Renal cortex interstitium (tissue), 11 donors: ENCODE results near the gene UMODL1. TPM values are rescaled to one million over a fixed set of nuclear protein-coding genes. Genes with fewer than 3 reads are reported as not detected.
A peak's percentile ranks its signal among the peaks of the same experiment; 100 is the strongest.

Source experiments
- DNase-seq, 11 donors: peaks; one replicate each; pipeline ENCODE4 v3.0.0-alpha.2; 2013; ENCODE audit warnings: low read depth in 9 of 11, low spot score in 4 of 11; ENCODE audit errors: extremely low read depth in 1 of 11
- polyA plus RNA-seq, 3 donors: library from polyadenylated mRNA; unstranded; fragments of 120-200 nt; gene quantifications; one replicate each; pipeline ENCODE4 v1.2.1, GENCODE V29; 2013; ENCODE audit not compliant: insufficient read length in 3 of 3

The UMODL1 gene
- polyA plus RNA-seq, 3 donors, result 0.17 to 0.45 TPM; not detected in 1

DNA sequence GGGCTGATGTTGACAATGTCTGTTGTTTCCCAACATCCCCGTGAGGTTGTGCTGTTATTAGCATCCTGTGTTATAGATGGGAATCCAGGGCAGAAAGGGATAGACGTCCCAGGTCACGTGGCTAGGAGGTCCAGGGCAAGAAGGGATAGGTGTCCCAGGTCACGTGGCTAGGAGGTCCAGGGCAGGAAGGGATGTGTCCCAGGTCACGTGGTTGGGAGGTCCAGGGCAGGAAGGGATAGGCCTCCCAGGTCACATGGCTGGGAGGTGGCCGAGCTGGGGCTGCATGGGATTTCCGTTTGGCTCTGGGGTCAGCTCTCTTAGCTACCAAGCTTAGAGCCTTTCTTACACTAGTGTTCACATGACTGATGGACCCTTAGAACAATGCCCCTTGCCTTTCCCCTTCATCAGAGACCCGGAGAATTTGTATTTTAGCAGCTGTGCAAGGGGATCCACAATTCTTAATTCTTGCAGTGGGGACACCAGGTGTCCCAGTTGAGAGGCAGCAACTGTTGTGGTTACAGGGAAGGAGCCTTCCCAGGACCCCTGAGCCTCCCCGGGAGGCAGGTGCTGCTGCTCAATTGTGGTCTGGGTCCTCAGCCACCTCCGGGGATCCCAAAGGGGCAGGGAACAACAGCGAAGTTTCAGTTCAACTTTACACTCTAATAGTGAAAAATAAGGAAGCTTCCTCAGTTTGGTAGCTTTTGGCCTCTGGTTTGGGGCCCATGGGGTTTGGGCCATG, 69.2 kb downstream of the UMODL1 start:
- no peak for DNase-seq

DNA sequence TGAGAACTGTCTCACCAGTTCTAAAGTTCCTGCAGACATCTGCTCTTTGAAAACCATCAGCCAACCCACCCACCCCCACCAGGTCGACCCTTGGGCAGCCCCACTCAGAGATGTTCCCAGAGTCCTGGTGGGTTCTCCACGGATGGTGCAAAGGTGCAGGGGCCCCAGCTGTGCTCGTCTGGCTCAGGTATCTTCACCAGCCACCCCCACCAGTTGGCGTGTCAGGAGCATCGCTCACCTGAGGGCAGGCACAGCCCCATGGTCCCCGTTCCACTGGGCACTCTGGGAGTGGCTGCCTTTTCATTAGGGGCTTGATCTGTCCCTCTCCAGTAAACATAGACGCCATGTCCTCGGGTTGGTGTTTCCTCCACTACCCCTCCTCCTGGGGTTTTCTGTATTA, 70.5 kb downstream of the UMODL1 start:
- DNase-seq, result no peak

DNA sequence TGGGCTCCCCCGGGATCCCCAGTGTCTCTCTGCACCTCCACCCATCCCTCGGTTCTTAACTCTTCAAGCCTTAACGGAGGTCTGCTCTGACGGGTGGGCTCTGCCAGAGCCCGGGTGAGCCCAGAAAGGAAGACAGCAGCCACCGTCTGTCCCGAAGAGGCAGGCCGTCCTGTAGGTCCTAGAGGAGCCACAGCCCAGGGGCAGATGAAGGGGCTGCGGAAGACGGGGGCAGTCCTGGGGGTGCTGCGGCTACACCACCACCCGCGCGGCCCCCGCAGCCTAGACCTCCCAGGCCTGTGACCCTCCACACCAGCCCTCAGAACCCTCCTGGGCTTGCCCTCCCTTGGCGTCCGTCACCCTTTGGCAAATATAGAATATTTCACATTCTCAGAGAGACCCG, 71.0 kb downstream of the UMODL1 start:
- no peak for DNase-seq

DNA sequence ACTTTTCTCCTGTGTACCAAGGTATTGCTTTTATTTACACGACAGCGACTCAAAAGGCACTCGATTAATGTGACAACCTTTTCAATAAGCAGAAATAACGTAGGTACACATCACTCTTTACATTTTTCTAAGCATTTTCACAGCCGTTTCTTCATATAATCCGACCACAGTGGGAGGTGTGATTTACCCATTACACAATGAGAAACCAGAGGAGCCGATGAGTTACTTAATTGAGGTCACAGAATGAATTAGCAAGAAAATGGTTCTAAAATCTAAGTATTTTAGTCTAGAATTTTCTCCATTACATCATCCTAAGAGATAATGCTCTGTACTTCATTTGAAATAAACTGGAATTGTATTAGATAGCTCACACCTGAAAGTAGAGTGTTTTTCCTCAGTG, 71.5 kb downstream of the UMODL1 start:
- DNase-seq, result no peak

DNA sequence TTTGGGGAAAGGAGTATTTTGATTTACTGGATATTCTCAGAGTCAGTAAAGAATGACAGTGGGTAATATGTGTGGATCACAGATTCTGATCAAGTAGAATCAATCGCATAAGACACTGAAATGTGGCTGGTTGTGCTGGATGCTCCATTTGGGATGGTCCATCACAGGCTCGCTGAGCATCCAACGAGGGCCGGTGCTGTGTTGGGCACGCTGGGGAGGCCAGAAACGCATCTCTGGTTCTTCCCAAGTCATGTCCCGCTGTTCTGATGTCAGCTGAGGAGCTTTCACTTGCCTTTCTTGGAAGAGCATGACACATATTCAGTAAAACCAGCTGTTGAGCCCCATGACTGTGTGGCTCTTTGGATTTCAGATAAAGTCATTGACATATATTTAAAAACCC, 72.0 kb downstream of the UMODL1 start:
- no peak for DNase-seq

DNA sequence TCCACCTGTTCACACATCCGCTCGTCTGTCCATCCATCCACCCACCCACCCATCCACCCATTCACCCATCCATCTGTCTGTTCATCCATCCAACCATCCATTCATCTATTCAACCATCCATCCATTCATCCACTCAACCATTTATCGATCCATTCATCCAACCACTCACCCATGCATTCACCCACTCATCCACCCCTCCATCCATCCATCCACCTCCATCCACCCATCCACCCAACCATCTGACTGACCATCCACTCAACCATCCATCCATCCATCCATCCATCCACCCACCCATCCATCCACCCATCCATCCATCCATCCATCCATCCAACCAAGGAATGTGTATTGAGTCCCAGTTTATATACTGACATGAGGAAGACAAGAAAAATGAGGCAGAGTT, 73.1 kb downstream of the UMODL1 start:
- DNase-seq, result no peak

DNA sequence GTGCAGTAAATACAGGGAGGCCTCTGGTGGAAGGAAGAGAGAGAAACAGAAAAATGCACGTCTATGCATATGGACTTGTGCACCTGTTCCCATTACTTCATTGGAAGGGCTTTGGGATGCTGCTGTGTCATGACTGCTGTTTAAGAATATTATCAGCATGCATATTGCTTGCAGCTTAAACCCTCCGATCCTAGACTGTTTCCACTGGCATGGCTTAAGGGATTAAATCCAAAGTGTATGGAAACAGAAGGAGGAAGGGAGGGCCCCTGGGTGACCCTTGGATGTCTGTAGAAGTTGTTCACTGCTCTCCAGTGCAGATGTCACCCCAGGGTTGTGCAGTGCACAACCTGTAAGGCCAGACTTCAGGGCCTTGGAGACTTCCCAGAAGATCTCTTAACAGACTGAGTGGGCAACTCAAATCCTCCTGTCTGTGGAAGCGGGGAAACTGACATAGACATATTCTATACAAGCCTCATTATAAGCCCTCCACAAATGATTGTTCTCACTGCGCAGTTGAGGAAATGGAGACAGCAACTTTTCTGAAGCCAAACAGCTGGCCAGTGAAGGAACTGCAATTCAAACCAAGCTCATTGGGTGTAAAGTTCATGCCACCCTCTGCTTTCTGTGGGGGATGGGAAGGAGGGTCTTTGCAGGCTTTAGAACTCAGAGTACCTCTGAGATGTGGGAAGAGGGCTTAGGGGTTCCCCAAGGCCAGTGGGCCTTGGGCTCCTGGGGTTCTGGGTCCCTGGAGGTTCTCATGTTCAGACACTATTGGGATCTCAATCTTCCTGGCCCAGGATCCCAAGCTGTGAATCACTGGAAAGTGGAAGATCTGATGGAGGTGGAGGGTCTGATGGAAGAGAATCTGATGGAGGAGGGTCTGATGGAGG, 73.8 kb downstream of the UMODL1 start:
- no peak for DNase-seq

DNA sequence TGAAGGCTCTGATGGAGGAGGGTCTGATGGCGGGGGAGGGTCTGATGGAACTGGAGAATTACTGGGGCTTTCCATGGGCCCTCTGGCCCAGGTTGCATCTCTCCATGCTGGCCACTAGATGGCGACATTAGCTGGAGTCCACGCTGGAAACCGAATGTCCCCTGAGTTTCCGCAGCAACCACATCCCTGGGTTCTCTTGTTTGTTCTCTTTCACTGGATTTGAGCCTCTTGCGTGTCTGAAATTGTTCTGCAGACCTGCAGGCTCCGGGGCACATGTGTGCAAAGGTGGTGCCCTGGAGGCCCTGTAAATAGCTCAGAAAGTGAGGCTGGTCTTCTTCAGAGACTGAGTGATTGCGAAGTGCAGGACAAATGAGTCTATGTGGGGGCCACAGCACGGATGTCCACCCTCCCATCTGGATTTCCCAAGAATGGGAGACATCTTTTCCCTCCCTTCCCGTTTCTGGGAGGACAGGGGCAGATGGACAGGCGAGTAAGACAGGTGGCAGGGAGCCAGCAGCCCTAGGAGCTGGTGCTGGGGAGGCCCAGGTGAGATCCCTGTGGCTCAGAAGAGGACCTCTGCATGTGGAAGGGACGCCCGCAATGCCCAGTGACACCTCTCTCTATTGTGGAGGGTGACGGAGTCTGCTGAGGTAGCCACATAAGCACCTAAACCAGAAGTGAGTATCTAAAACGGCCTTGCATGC, 74.6 kb downstream of the UMODL1 start:
- DNase-seq, result peak in 9 of 11 donors; percentile 36 to 61 (median 55)

DNA sequence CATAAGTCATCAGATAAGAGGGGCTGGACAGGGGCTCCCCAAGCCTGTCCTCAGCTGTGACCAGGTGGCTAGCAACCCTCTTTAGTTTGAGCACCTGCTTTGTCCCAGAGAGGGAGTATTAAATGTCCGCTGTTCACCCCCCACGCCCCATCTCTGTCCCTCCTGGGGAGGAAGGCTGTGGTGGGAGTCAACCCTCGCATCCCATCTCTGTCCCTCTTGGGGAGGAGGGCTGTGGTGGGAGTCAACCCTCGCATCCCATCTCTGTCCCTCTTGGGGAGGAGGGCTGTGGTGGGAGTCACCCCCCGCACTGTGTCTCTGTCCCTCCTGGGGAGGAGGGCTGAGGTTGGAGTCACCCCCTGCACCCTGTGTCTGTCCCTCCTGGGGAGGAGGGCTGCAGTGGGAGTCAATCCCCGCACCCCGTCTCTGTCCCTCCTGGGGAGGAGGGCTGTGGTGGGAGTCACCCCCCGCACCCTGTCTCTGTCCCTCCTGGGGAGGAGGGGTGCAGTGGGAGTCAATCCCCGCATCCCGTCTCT, 75.2 kb downstream of the UMODL1 start:
- no peak for DNase-seq

DNA sequence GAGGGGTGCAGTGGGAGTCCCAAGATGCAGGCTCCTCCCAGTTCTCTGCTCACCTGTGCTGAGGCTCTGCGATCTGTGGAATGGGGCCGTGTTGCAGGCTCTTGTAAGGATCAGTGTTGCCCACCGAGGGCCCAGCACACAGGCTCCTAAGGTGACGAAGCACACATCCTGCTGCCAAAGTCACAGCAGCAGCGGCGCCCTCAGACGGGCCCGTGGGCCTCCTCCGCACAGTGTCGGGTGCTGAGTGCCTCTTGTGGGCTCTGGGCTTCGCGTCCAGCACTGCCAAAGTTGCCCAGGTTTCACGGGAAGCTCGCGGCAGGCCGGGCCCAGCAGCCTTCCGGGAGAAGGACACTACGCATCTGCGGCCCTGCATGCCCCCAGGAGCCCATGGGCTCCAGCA, 75.7 kb downstream of the UMODL1 start:
- DNase-seq, result no peak

DNA sequence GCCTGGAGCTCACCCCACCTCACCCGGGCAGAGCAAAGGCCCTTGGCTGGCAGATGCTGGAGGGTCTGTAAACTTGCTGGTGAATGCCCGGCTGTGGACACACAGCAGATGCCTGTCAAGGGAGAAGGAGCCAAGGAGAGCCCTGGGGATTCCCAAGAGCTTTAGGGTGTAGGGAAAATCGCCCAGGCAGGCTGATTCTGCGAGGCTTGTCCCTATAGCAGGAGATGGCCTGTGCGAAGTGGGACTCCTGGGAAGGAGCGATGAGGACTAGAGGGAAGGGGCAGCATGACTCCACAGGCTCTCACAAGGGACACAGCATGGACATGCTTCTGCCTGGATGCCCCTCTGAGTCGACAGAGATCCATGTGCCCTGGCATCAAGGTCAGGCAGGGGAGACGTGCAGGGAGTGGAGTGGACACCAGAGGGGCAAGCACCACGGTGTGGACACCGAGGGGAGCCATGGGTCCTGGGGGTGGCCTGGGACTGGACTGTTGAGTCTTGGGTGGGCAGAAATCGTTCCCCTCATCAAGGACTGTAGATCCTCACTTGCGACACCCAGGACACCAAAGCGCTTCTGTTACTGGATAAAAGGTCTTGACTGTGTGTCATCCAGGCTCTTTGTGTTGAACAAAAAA, 76.4 kb downstream of the UMODL1 start:
- no peak for DNase-seq

DNA sequence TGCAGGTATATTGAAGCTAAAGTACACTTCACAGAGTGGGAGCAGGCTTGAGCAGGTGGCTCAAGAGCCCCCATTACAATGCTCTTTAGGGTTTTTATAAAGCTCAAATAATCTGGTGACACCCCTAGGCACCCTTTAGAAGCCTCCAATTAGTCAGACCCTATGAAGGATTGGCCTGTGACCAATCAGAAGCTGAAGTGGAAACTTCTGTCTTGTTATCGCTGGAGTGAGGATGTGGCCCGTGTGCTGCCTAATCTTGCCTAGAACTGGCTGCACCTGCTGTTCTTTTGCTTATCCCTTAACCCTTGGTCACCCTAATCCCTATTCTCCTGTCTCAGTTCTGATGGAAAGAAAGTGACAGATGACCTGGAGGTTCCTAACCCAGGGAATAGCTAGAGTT, 77.0 kb downstream of the UMODL1 start:
- DNase-seq, result no peak

DNA sequence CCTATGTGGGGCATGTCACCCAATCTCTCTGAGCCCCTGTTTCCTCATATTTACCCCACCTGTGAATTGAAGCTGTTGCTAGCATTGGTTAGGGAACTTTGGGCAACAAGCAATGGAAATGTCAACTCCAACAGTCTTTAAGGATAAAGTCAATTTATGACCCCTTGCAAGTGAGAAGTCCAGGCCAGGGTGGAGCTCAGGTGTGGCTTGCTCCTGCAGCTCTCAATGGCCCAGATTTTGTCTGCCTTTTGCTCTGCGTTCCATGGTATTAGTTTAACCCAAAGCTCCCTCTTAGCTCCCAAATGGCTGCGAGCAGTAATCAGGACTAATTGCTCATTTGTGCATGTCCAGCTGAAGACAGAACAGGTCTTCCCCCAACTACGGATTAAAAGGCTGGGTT, 77.5 kb downstream of the UMODL1 start:
- DNase-seq, result no peak

DNA sequence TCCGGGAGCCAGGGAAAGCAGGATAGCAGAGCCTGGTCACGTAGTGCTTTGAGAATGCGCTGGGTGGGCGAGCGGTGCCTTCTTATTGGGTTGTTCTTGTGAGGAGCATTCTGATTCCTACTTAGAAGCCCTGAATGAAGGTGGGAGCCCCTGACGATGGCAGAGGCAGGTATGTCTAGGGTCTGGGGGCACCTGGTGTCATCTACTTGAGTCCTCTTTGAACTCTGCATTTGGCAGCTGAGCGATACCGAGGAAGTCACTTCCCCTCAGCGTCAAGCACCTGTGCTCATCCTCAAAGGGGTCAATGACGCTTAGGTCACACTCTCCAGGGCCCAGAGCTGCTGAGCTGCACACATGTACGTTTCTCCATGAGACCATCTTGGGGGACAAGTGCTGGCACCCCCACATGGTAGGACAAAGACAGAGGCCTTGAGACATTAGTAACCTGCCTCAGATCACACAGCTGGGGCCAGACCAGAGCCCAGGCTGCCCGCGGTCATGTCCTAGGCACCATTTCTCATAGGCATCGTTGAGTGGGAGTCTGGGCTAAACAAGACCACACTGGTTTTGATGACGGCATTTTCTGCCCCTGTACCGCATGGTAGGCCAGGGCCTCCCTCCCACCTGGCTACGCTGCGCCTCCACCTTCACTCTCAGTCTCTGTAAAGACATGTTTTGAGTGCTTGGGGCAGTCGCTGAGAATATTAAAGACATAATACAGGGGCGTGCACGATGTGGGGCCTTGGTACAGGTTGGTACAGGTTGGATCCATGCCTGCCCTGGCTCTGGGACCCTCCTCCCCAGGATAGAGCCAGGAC, 78.7 kb downstream of the UMODL1 start:
- no peak for DNase-seq

DNA sequence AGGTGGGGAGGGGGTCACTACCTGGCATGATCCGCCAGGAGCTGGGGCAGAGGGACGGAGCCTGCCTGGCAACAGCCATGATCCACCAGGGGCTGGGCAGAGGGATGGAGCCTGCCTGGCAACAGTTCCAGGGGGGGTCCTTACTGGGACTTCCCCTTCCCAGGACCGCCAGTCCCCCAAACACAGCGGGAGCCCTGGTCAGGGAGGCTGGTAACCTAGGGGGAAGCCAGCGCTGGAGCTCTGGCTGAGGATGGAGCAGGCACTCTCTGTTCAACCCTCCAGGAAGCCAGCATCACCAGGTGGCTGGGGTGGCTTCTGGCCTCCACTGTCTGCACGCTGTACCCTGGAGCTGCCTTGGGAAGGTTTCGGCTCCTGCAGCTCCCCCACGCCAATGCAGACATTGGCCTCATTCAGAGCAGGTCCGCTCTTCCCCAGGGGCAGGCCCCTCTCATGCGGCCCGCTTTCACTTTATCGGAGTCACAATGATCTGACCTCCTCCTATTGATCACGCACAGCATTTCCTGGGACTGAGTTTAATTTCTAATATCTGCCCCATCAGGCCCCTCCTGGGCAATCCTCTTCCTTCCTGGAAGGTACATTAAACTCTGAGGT, 79.5 kb downstream of the UMODL1 start:
- no peak for DNase-seq

DNA sequence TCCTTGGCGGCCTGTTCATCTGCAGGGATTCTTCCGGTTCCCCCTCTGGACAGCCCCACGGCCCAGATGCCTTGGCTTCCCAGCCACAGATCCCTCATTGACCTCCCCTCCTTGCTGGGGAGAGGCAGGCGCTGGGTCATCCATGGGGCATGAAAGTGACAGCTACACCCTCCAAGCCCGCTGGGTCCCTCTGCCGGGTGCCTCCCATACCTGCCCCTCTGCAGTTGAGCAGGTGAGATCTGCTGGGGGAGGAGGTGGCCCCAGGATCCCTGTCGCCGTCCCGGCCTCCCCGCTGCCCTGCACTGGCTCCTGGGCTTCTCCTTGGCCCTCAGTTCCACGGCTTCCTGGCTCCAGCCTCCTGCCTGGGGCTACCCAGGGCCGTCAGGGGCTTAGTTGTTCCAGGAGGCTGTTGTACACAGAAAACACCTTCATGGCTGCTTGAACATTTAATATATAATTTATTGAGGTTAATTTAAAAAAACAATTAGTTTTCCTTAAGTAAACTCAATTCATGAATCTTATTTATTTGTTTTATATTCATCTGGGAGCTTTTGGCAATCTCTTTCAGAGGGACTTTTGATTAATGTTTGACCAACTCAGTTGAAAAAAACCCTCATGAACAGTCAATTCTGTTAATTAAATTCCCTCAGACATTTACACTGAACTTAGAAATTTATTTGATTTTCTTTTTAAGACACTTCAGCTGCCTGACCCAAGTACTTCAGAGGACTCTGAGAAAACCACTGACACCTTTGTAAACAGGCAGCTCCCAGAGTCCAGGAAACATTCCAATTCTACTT, 80.2 kb downstream of the UMODL1 start:
- peak in 1 of 11 donors; percentile 33 for DNase-seq

DNA sequence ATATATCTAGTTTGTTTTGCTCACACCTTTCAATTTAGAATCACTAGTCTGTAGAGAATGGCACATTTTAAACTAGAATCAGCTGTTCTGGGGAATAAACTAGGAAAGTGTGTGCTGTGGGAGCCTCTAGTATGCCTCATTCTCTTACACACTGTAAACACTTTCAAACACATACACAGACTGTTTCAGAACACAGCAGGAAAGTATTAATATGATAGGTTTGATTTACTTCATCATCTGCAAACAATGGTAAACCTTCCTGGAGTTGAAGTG, 80.8 kb downstream of the UMODL1 start:
- DNase-seq, result no peak
